ENCODE results near the gene ALPK3. TPM values are rescaled to one million over a fixed set of nuclear protein-coding genes. Genes with fewer than 3 reads are reported as not detected.

Gene ALPK3
- total RNA-seq, 1 experiment from 2014 or later, result 16.5 TPM

- no peak for TF ChIP-seq NFATC4 (CRISPR knock-in tag; IDR thresholded peaks at IDR 0.05)
- no peak for TF ChIP-seq SOX15 (CRISPR knock-in tag; IDR thresholded peaks at IDR 0.05)
- no peak for TF ChIP-seq E2F1 (CRISPR knock-in tag; IDR thresholded peaks at IDR 0.05)
- TF ChIP-seq ATF6 (CRISPR knock-in tag; IDR thresholded peaks at IDR 0.05), result no peak
- no peak for TF ChIP-seq PRDM15 (CRISPR knock-in tag; IDR thresholded peaks at IDR 0.05)
- no peak for TF ChIP-seq HMGXB4 (CRISPR knock-in tag; IDR thresholded peaks at IDR 0.05)
These were observed 66.3 kb downstream of the ALPK3 start (continued) for GRCh38 chr15:84883466-84883865.

- H3K9me3 Mint-ChIP-seq, result no peaks in the 10 kb centered on the region
- TF ChIP-seq ERG (CRISPR knock-in tag; IDR thresholded peaks at IDR 0.05) (no peak), MAX (CRISPR knock-in tag; IDR thresholded peaks at IDR 0.05) (no peak), SMAD4 (CRISPR knock-in tag; IDR thresholded peaks at IDR 0.05) (no peak), NFE2L1 (CRISPR knock-in tag; IDR thresholded peaks at IDR 0.05) (no peak), CBFB (CRISPR knock-in tag; IDR thresholded peaks at IDR 0.05; ENCODE audit: low read depth) (no peak), TEAD1 (CRISPR knock-in tag; IDR thresholded peaks at IDR 0.05) (no peak), PREB (CRISPR knock-in tag; IDR thresholded peaks at IDR 0.05; ENCODE audit: borderline replicate concordance) (no peak), ZNF532 (CRISPR knock-in tag; IDR thresholded peaks at IDR 0.05; ENCODE audit: borderline replicate concordance) (no peak), ZBTB43 (CRISPR knock-in tag; IDR thresholded peaks at IDR 0.05) (no peak), OVOL2 (CRISPR knock-in tag; IDR thresholded peaks at IDR 0.05; ENCODE audit: borderline replicate concordance) (no peak), ELF4 (CRISPR knock-in tag; IDR thresholded peaks at IDR 0.05; ENCODE audit: low read depth) (no peak)
- DNase-seq (ENCODE audit: low spot score) (no peak), ATAC-seq (no peak)
- CTCF ChIA-PET, result interaction anchor here (1.1 to 3.1 kb wide), 3 partner anchors 39 to 44 kb away, joined by 3 to 13 read pairs (median 5); no protein-coding TSS in a partner anchor
- peak within 1 kb of the TSS; percentile 1; the same call in 1 of the 2 replicates for H3K27ac Mint-ChIP-seq
- H3K4me1 Mint-ChIP-seq, result peaks cover 6% of the 10 kb centered on the region
- H3K27me3 Mint-ChIP-seq (ENCODE audit: low read depth), result no peaks in the 10 kb centered on the region
- no peaks in the 10 kb centered on the region for H3K36me3 Mint-ChIP-seq
- POLR2A ChIA-PET, result no interaction called here
- H3K4me3 Mint-ChIP-seq, result no peak within 1 kb of the TSS
These were observed 67.0 kb downstream of the ALPK3 start, which contains the start of gene SLC28A1 for GRCh38 chr15:84883916-84884781. Gene SLC28A1, plus strand, starts transcription at chr15:84884662. Its CDS starts 3,099 bp downstream, at chr15:84887761.
